Thymus (tissue), 11 donors: ENCODE data around the gene USH1C. TPM values are rescaled to one million over a fixed set of nuclear protein-coding genes. Genes with fewer than 3 reads are reported as not detected.

Experiments
- DNase-seq, 9 donors: peaks; one replicate each; pipeline ENCODE4 v3.0.0-alpha.2; 2013; ENCODE audit warnings: low spot score in 9 of 9, low read depth in 6 of 9, missing footprints in 1 of 9
- H3K27ac ChIP-seq, 2 donors: one replicate each; pipeline ENCODE4 v1.5.1; 2013; ENCODE audit warnings: control low read depth in 1 of 2, low read depth in 1 of 2, low read length in 1 of 2, mild to moderate bottlenecking in 1 of 2, moderate library complexity in 1 of 2
- H3K27me3 ChIP-seq, 2 donors: one replicate each; pipeline ENCODE4 v1.5.1; 2013; ENCODE audit warnings: low read length in 1 of 2; ENCODE audit not compliant: control insufficient read depth in 2 of 2, insufficient read depth in 1 of 2
- H3K36me3 ChIP-seq, 2 donors: one replicate each; pipeline ENCODE4 v1.5.1; 2013; ENCODE audit warnings: low read length in 1 of 2, mild to moderate bottlenecking in 1 of 2, moderate library complexity in 1 of 2; ENCODE audit not compliant: control insufficient read depth in 2 of 2, insufficient read depth in 2 of 2
- H3K4me1 ChIP-seq, 2 donors: one replicate each; pipeline ENCODE4 v1.5.1; 2013; ENCODE audit warnings: low read length in 2 of 2; ENCODE audit not compliant: control insufficient read depth in 2 of 2, insufficient read depth in 2 of 2
- H3K4me3 ChIP-seq, 2 donors: one replicate each; pipeline ENCODE4 v1.5.1; 2013; ENCODE audit warnings: low read length in 2 of 2, control low read depth in 1 of 2, mild to moderate bottlenecking in 1 of 2
- H3K9me3 ChIP-seq, 2 donors: one replicate each; pipeline ENCODE4 v1.5.1; 2013; ENCODE audit warnings: low read length in 1 of 2, mild to moderate bottlenecking in 1 of 2; ENCODE audit not compliant: control insufficient read depth in 2 of 2, insufficient read depth in 1 of 2
- WGBS: extraction: QIAGEN DNeasy Blood & Tissue Kit; methylation state at CpG from one replicate; pipeline ENCODE4 v1.1.7; 2013; 5-methylcytosine and 5-hydroxymethylcytosine counted together
- polyA plus RNA-seq: library from polyadenylated mRNA; stranded (reverse); fragments of 200-250 nt; gene quantifications from one replicate; pipeline ENCODE4 v1.2.3, GENCODE V29; 2013
- total RNA-seq: library from RNA; stranded (reverse); fragments of 120-200 nt; gene quantifications from one replicate; pipeline ENCODE4 v1.2.4, GENCODE V29; 2013
- donor health status: healthy.

The USH1C gene
- total and polyA plus RNA-seq, 2 donors: 0.24 to 0.57 TPM

- no peak overlapping the region for H3K27ac ChIP-seq
- H3K4me3 ChIP-seq: no peak overlapping the region
- no peaks in the 10 kb centered on the region for H3K4me1 ChIP-seq
- 80% methylated on average over 6 of the region's 6 CpGs for WGBS
- H3K9me3 ChIP-seq: no peaks in the 10 kb centered on the region
- peaks cover 0 to 4% of the 10 kb centered on the region in 2 donors for H3K27me3 ChIP-seq
- DNase-seq: no peak
- no peaks in the 10 kb centered on the region for H3K36me3 ChIP-seq
Observed at GRCh38 chr11:17581036-17581731, 37.0 kb upstream of the USH1C start.

GRCh38 chr11:17580271-17580670 lies 36.1 kb upstream of the USH1C start:
- H3K4me1 ChIP-seq: no peaks in the 10 kb centered on the region
- no peak for DNase-seq
- 69% methylated on average over 1 of the region's 1 CpG for WGBS

GRCh38 chr11:17579451-17579850 lies 35.2 kb upstream of the USH1C start:
- no peaks in the 10 kb centered on the region for H3K36me3 ChIP-seq
- 93% methylated on average over 7 of the region's 7 CpGs for WGBS
- no peaks in the 10 kb centered on the region for H3K9me3 ChIP-seq
- H3K4me1 ChIP-seq: no peaks in the 10 kb centered on the region
- H3K27me3 ChIP-seq: peaks cover 0 to 2% of the 10 kb centered on the region in 2 donors
- no peak overlapping the region for H3K27ac ChIP-seq
- no peak overlapping the region for H3K4me3 ChIP-seq
- no peak for DNase-seq

More at GRCh38 chr11:17580271-17580670, 36.1 kb upstream of the USH1C start:
- Histone ChIP-seq H3K36me3 (no peaks in the 10 kb centered on the region), H3K27ac (no peak overlapping the region), H3K4me3 (no peak overlapping the region), H3K9me3 (no peaks in the 10 kb centered on the region), H3K27me3 (peaks cover 0 to 2% of the 10 kb centered on the region in 2 donors)

- WGBS: 98% methylated on average over 8 of the region's 8 CpGs
- no peak overlapping the region for H3K4me3 ChIP-seq
- H3K4me1 ChIP-seq: no peaks in the 10 kb centered on the region
- no peaks in the 10 kb centered on the region for H3K9me3 ChIP-seq
- DNase-seq: no peak
- H3K36me3 ChIP-seq: no peaks in the 10 kb centered on the region
- H3K27me3 ChIP-seq: peaks cover 0 to 2% of the 10 kb centered on the region in 2 donors
- H3K27ac ChIP-seq: no peak overlapping the region
Observed at GRCh38 chr11:17578958-17579357, 34.7 kb upstream of the USH1C start.

- H3K9me3 ChIP-seq: no peaks in the 10 kb centered on the region
- no peaks in the 10 kb centered on the region for H3K4me1 ChIP-seq
- DNase-seq: no peak
- WGBS: 95% methylated on average over 11 of the region's 11 CpGs
- no peaks in the 10 kb centered on the region for H3K36me3 ChIP-seq
- H3K27me3 ChIP-seq: peaks cover 0 to 2% of the 10 kb centered on the region in 2 donors
- no peak overlapping the region for H3K27ac ChIP-seq
- no peak overlapping the region for H3K4me3 ChIP-seq
Observed at GRCh38 chr11:17578296-17578695, 34.1 kb upstream of the USH1C start.

GRCh38 chr11:17575431-17576425 lies 31.5 kb upstream of the USH1C start:
- H3K27ac ChIP-seq: no peak overlapping the region
- H3K4me1 ChIP-seq: peaks cover 0 to 6% of the 10 kb centered on the region in 2 donors
- H3K27me3 ChIP-seq: peaks cover 0 to 2% of the 10 kb centered on the region in 2 donors
- H3K4me3 ChIP-seq: no peak overlapping the region
- WGBS: 94% methylated on average over 16 of the region's 16 CpGs
- no peaks in the 10 kb centered on the region for H3K9me3 ChIP-seq
- H3K36me3 ChIP-seq: no peaks in the 10 kb centered on the region
- no peak for DNase-seq

GRCh38 chr11:17574141-17575091 lies 30.2 kb upstream of the USH1C start:
- no peaks in the 10 kb centered on the region for H3K9me3 ChIP-seq
- WGBS: 96% methylated on average over 9 of the region's 9 CpGs
- DNase-seq: no peak
- H3K27ac ChIP-seq: no peak overlapping the region
- peaks cover 0 to 6% of the 10 kb centered on the region in 2 donors for H3K4me1 ChIP-seq
- H3K27me3 ChIP-seq: no peaks in the 10 kb centered on the region
- H3K4me3 ChIP-seq: no peak overlapping the region
- no peaks in the 10 kb centered on the region for H3K36me3 ChIP-seq

- Histone ChIP-seq H3K27me3 (no peaks in the 10 kb centered on the region), H3K9me3 (no peaks in the 10 kb centered on the region), H3K4me3 (no peak overlapping the region), H3K27ac (no peak overlapping the region), H3K4me1 (peaks cover 0 to 6% of the 10 kb centered on the region in 2 donors), H3K36me3 (no peaks in the 10 kb centered on the region)
- DNase-seq: no peak
- WGBS: 95% methylated on average over 3 of the region's 3 CpGs
Observed at GRCh38 chr11:17573526-17573925, 29.3 kb upstream of the USH1C start.
